Ishikawa (cell line): ENCODE data around the gene TRIM56.

ENCODE experiments used
- CREB1 ChIP-seq: IDR thresholded peaks from 2 replicates; pipeline ENCODE4 v1.6.1; 2012; ENCODE audit warnings: low read depth
- EP300 ChIP-seq: IDR thresholded peaks from 2 replicates; pipeline ENCODE4 v1.6.1; 2012; ENCODE audit warnings: borderline replicate concordance
- FOXM1 ChIP-seq: IDR thresholded peaks from 2 replicates; pipeline ENCODE4 v1.6.1; 2012; ENCODE audit warnings: low read depth, borderline replicate concordance
- NFIC ChIP-seq: IDR thresholded peaks from 2 replicates; pipeline ENCODE4 v1.6.1; 2012
- RAD21 ChIP-seq: IDR thresholded peaks from 2 replicates; pipeline ENCODE4 v1.6.1; 2012; ENCODE audit warnings: low read depth
- REST ChIP-seq: IDR thresholded peaks from 2 replicates; pipeline ENCODE4 v1.6.1; 2012; ENCODE audit warnings: low read depth, mild to moderate bottlenecking
- TAF1 ChIP-seq: IDR thresholded peaks from 2 replicates; pipeline ENCODE4 v1.6.1; 2012; ENCODE audit warnings: low read depth, mild to moderate bottlenecking
- YY1 ChIP-seq: IDR thresholded peaks from 2 replicates; pipeline ENCODE4 v1.6.1; 2012; ENCODE audit warnings: low read depth

DNA sequence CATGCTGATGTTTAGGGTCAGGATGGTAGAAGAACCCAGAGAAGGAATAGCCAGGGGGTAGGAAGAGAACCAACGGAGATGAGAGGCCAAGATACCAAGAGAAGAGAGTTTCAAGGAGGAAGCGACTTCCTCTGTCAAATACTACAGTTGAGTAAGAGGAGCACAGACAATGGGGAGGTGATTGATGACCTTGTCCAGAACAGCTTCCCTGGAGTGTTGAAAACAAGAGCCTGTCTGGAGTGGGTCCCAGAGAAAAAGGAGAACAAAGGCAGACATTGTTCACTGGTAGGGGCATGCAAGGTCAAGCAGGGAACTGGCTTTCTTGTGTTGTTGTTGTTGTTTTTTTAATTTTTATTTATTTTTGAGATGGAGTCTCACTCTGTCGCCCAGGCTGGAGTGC is 9.6 kb upstream of the TRIM56 start:
- TF ChIP-seq REST (no peak), FOXM1 (no peak), RAD21 (no peak), NFIC (no peak), YY1 (no peak), CREB1 (no peak), TAF1 (no peak), EP300 (no peak)
